ENCODE results near the gene ORC6. TPM values are rescaled to one million over a fixed set of nuclear protein-coding genes. Genes with fewer than 3 reads are reported as not detected.

ORC6 gene
- total and polyA plus RNA-seq, 9 of the 15 experiments (the other 6 are each of a cell fraction or from before 2014, with no cell fraction given): 18.7 to 71.4 (median 47.0) TPM

DNA sequence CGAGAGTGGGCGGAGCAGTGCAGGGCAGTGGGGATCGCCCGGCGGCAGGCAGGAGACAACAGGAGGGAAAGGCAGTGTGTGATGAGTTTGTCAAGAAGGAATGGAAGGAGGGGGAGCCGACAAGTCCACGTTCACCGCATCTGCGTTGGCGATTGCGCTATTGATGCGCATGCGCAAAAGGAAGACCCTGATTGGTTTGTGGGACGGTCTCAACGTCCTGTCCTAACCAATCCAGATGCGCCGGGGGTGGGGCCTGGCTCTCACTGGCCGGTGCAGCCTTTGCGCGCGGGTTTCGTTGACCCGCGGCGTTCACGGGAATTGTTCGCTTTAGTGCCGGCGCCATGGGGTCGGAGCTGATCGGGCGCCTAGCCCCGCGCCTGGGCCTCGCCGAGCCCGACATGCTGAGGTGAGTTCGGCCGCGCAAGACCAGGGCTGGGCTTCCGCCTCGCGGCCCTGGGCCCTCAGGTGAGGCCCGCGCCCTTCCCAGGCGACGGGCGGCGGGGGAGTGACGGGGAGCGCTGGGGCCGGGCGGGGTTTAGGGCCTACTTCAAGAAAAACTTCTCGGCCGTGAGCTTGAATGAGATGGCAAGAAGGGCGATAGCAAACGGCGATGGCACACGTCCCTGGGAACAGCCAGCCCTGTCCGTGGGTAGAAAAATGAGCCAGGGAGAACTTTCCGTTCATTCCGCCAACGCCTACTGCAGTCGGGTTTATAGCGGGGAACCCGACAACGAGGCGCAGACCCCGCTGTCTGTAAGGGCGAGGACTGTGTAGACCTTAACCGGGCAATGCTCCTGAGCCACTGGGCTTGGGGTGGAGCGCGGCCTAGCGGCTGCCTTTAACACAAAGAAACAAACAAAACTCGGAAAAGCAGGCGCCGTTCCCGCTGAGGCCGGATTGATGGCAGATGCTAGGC, at the start of gene ORC6 (continued):
- TF ChIP-seq, protein P1, sequence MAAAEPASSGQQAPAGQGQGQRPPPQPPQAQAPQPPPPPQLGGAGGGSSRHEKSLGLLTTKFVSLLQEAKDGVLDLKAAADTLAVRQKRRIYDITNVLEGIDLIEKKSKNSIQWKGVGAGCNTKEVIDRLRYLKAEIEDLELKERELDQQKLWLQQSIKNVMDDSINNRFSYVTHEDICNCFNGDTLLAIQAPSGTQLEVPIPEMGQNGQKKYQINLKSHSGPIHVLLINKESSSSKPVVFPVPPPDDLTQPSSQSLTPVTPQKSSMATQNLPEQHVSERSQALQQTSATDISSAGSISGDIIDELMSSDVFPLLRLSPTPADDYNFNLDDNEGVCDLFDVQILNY (CRISPR knock-in tag; IDR thresholded peaks at IDR 0.05): no peak
- TF ChIP-seq NFIC (IDR thresholded peaks at IDR 0.05) (no peak), RBM34 (IDR thresholded peaks at IDR 0.05; ENCODE audit: borderline replicate concordance, insufficient read depth, low read length) (no peak), ZNF696 (CRISPR knock-in tag; conservative IDR thresholded peaks at IDR 0.05) (no peak), EWSR1 (IDR thresholded peaks at IDR 0.05; ENCODE audit: borderline replicate concordance, low read depth, partially characterized antibody) (no peak), HNRNPK (IDR thresholded peaks at IDR 0.05; ENCODE audit: low read depth, low read length, poor library complexity, severe bottlenecking) (no peak), ZBED1 (IDR thresholded peaks at IDR 0.05) (no peak), GATAD2A (IDR thresholded peaks at IDR 0.05) (no peak), SAP30 (IDR thresholded peaks at IDR 0.05; ENCODE audit: borderline replicate concordance, insufficient read depth, low read depth, low read length, poor library complexity, severe bottlenecking) (peak; percentile 92), TEAD4 (IDR thresholded peaks at IDR 0.05; ENCODE audit: low read length) (no peak), TEAD4 (CRISPR knock-in tag; IDR thresholded peaks at IDR 0.05; ENCODE audit: borderline replicate concordance) (no peak), RFX1 (IDR thresholded peaks at IDR 0.05) (no peak), ZC3H8 (IDR thresholded peaks at IDR 0.05) (no peak), MYBL2 (IDR thresholded peaks at IDR 0.05; ENCODE audit: low read depth) (no peak), MYBL2 (CRISPR knock-in tag; IDR thresholded peaks at IDR 0.05; ENCODE audit: borderline replicate concordance) (no peak), KDM1A (IDR thresholded peaks at IDR 0.05) (no peak), CEBPB (tag; IDR thresholded peaks at IDR 0.05) (no peak), TRIM24 (IDR thresholded peaks at IDR 0.05) (no peak)
- TF ChIP-seq, protein P2, sequence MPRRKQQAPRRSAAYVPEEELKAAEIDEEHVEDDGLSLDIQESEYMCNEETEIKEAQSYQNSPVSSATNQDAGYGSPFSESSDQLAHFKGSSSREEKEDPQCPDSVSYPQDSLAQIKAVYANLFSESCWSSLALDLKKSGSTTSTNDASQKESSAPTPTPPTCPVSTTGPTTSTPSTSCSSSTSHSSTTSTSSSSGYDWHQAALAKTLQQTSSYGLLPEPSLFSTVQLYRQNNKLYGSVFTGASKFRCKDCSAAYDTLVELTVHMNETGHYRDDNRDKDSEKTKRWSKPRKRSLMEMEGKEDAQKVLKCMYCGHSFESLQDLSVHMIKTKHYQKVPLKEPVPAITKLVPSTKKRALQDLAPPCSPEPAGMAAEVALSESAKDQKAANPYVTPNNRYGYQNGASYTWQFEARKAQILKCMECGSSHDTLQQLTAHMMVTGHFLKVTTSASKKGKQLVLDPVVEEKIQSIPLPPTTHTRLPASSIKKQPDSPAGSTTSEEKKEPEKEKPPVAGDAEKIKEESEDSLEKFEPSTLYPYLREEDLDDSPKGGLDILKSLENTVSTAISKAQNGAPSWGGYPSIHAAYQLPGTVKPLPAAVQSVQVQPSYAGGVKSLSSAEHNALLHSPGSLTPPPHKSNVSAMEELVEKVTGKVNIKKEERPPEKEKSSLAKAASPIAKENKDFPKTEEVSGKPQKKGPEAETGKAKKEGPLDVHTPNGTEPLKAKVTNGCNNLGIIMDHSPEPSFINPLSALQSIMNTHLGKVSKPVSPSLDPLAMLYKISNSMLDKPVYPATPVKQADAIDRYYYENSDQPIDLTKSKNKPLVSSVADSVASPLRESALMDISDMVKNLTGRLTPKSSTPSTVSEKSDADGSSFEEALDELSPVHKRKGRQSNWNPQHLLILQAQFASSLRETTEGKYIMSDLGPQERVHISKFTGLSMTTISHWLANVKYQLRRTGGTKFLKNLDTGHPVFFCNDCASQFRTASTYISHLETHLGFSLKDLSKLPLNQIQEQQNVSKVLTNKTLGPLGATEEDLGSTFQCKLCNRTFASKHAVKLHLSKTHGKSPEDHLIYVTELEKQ (CRISPR knock-in tag; IDR thresholded peaks at IDR 0.05): no peak
- TF ChIP-seq, protein P3, sequence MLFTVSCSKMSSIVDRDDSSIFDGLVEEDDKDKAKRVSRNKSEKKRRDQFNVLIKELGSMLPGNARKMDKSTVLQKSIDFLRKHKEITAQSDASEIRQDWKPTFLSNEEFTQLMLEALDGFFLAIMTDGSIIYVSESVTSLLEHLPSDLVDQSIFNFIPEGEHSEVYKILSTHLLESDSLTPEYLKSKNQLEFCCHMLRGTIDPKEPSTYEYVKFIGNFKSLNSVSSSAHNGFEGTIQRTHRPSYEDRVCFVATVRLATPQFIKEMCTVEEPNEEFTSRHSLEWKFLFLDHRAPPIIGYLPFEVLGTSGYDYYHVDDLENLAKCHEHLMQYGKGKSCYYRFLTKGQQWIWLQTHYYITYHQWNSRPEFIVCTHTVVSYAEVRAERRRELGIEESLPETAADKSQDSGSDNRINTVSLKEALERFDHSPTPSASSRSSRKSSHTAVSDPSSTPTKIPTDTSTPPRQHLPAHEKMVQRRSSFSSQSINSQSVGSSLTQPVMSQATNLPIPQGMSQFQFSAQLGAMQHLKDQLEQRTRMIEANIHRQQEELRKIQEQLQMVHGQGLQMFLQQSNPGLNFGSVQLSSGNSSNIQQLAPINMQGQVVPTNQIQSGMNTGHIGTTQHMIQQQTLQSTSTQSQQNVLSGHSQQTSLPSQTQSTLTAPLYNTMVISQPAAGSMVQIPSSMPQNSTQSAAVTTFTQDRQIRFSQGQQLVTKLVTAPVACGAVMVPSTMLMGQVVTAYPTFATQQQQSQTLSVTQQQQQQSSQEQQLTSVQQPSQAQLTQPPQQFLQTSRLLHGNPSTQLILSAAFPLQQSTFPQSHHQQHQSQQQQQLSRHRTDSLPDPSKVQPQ (CRISPR knock-in tag; IDR thresholded peaks at IDR 0.05; ENCODE audit: borderline replicate concordance): no peak
- TF ChIP-seq, protein P4, sequence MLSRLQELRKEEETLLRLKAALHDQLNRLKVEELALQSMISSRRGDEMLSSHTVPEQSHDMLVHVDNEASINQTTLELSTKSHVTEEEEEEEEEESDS (CRISPR knock-in tag; IDR thresholded peaks at IDR 0.05): no peak
